GM21390 (cell line): ENCODE results near the gene LAT.
"Not testable (repeated sequence)": the region's sequence is repeated elsewhere in the genome, so short reads cannot be mapped to it uniquely, and the experiment has no call there.

Experiments used
- ATAC-seq: cut with Tn5 transposase; IDR thresholded peaks from one replicate; pipeline ENCODE4 v1.9.1; 2021; ENCODE audit not compliant: unreplicated experiment

LAT gene

GRCh38 chr16:28977703-28978662 is 6.9 kb upstream of the LAT start:
- no peak for ATAC-seq

DNA sequence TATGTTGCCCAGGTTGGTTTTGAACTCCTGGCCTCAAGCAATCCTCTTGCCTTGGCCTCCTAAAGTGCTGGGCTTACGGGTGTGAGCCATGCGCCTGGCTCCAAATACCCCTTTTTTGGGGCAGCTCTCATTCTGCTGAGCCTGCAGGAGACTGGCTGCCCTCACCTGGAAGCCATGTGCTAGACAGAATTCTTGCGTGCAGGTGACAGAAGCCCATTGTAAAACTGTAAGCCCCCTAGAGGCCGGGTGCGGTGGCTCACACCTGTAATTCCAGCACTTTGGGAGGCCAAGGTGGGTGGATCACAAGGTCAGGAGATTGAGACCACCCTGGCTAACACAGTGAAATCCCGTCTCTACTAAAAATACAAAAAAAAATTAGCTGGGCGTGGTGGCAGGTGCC is 4.5 kb upstream of the LAT start:
- ATAC-seq = not testable (repeated sequence)

DNA sequence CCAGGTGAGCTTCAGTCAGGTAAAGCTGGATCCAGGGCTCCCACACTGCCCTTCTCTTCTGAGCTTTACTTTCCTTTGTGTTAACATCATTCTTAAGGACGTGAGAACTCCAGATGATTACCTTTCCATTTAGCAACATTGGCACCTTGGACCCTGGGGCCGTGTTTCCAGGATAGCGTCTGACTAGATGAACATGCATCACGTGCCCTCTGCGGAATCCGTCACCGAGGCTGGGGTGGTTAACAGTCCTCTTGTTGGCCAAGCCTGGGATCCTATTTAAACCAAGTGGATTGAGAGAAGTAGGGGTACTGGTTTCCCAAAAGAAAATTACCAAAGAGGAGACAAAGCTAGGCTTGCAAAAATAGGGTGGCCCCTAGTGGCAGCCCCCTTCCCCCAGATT is 3.9 kb upstream of the LAT start:
- ATAC-seq = no peak

- ATAC-seq = no peak
These were observed 3.3 kb upstream of the LAT start for GRCh38 chr16:28981517-28981916.

DNA sequence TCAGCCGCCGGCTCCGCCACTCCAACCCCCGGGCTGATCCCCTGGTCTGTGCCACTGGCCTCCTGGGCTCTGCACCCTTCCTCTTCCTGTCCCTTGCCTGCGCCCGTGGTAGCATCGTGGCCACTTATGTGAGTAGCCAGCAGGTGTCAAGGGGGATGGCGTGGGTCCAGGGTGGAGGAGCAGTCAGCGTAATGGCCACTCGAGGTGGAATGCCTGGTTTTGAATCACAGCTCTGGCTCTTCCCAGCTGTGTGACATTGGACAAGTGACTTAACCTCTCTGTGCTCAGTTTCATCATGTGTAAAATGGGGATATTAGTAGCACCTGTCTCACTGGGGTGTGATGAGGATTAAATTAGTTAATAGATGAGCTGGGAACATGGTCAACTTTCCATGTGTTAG is 2.4 kb upstream of the LAT start:
- ATAC-seq = no peak

DNA sequence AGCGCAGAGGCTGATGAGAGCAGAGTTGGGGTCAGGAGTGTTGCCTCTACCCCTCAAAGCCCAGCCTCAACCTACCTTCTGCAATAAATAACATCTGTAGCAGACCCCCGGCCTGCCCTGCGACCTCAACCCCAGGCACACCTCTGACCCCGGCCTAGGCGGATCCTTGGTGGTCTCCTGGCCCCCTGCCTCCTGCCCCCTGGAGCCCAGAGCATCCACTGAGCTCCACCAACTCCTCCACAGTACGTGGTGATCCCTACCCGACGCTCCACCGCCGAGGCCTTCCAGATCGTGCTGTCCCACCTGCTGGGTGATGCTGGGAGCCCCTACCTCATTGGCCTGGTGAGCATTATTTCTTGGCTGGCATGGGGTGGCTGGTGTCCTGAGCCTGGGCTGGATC is 1.9 kb upstream of the LAT start:
- ATAC-seq = no peak

DNA sequence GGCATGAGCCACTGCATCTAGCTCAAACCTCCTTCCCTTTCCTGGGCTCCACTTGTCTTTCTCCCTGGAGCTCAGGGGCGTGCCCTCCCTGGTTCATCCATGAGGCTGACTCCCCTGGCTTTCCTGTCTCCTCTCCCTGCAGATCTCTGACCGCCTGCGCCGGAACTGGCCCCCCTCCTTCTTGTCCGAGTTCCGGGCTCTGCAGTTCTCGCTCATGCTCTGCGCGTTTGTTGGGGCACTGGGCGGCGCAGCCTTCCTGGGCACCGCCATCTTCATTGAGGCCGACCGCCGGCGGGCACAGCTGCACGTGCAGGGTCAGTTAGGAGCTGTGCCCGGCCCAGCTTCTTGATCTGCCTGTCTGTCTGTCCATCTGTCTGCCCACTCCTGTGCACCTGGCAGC is 1.2 kb upstream of the LAT start:
- ATAC-seq = no peak

- no peak for ATAC-seq
These were observed 761 bp upstream of the LAT start for GRCh38 chr16:28984091-28984490.

DNA sequence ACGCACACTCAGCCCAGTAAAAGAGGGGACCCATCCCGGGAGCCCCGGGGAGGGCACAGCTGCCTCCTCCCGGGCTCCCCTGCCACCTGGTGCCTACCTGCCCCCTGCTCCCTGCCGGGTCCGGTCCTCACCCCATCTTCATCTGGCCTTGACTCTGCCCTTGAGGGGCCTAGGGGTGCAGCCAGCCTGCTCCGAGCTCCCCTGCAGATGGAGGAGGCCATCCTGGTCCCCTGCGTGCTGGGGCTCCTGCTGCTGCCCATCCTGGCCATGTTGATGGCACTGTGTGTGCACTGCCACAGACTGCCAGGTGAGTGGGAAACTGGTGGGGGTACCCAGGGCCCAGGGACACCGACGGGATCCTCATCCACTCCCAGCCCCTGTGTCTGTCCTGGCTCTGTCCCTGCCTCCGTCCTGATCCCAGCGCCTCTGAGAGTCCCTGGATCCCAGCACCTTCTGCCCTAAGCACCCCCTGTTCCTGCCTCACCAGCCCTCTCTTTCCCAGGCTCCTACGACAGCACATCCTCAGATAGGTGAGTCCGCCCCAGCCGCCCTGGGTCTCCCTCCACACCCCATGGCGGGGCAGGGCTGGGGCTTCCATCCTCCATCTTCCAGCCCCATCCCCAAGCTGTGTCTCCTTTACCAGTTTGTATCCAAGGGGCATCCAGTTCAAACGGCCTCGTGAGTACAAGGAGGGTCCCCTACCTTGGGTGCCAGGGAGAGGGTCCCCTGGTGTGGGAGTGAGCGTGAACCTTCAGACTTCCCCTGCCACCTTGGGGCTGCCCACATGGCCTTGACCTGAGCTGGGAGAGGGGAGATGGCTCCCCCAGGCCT is 574 bp downstream of the LAT start:
- no peak for ATAC-seq

- no peak for ATAC-seq
These were observed 1.2 kb downstream of the LAT start for GRCh38 chr16:28986046-28986445.

GRCh38 chr16:28986492-28986891 is 1.6 kb downstream of the LAT start:
- no peak for ATAC-seq

DNA sequence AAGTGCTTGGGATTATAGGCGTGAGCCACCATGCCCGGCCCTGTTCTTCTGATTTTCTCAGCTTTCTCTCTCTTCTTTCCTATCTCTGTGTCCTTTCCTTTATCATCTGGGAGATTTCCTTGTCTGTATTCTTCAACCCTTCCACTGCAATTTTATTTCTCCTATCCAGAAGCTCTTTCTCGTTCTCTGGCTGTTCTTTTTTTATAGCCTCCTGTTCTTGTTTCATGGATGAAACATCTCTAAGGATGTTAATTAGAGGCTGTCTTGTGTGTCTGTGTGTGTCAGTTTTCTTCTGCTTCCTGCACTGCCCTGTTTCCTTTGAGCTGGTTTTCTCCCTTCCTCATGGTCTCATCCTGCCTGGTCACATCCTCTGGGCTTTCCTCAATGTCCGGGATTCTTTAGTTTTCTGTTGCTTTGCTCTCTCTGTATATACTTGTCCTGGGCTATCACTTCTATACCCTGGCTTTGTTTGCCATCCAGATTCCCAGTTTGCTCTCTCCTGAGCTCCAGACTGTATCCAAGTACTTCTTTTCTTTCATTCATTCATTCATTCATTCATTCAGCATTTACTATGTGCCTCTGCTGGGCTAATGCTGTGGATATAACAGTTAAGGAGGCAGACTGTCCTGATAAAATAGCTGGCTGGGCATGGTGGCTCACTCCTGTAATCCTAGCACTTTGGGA is 2.5 kb downstream of the LAT start:
- no peak for ATAC-seq

- no peak for ATAC-seq
These were observed 4.5 kb downstream of the LAT start for GRCh38 chr16:28989363-28989762.

- ATAC-seq = no peak
These were observed 5.7 kb downstream of the LAT start for GRCh38 chr16:28990375-28991040.

- no peak for ATAC-seq
These were observed 6.8 kb downstream of the LAT start for GRCh38 chr16:28991687-28992086.

DNA sequence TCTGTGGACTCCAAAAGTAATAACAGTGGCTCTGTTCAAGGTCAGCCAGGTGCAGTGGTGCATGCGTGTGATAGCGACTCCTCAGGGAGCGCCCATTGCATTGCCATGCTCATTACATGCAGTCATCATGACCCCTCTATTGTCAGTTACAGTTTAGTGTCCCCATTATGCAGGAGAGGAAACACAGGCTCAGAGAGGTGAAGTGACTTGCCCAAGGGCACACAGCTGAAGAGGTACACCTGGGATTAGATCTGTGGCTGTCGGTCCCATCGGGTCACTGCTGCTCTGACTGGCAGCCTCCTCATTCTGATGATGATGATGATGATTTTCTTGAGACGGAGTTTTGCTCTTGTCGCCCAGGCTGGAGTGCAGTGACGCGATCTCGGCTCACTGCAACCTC is 7.6 kb downstream of the LAT start:
- no peak for ATAC-seq

GRCh38 chr16:28998837-28999236 is 14.0 kb downstream of the LAT start:
- no peak for ATAC-seq

GRCh38 chr16:28999577-28999976 is 14.7 kb downstream of the LAT start:
- no peak for ATAC-seq

DNA sequence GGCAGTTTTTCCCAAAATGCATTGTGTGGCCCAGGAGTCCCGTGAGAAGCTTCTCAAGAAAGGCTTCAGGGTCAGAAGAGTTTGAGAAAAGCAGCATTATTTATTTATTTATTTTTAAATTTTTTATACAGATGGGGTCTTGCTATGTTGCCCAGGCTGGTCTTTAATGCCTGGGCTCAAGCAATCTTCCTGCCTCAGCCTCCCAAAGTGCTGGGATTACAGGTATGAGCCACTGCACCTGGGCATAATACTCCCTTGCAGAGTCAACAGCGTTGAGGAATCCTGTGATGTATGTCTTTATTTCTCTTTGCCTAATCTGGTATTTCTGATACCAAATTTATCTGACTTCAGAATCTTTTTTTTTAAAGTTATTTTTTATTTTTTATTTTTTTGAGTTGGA is 15.2 kb downstream of the LAT start:
- no peak for ATAC-seq

GRCh38 chr16:29004496-29005139 is 19.8 kb downstream of the LAT start:
- ATAC-seq = not testable (repeated sequence)
